Right cardiac atrium (tissue), 5 donors: ENCODE data around the gene LRRC72. TPM values are rescaled to one million over a fixed set of nuclear protein-coding genes. Genes with fewer than 3 reads are reported as not detected.
"Not testable (repeated sequence)": the region's sequence is repeated elsewhere in the genome, so short reads cannot be mapped to it uniquely, and the experiment has no call there.

Experiments used
- ATAC-seq, 2 donors: fragments of 200-7000 bp; cut with Tn5 transposase; one replicate each; pipeline versions ENCODE4 v1.8.0 to v1.9.1; 2020; ENCODE audit warnings: moderate library complexity in 2 of 2, mild to moderate bottlenecking in 1 of 2
- DNase-seq, 3 donors: peaks; one replicate each; pipeline ENCODE4 v3.0.0-alpha.2; 2020
- H3K27ac ChIP-seq: one replicate; pipeline ENCODE4 v1.5.1; 2013; ENCODE audit warnings: mild to moderate bottlenecking, low read length, control low read depth, moderate library complexity
- H3K27me3 ChIP-seq: one replicate; pipeline ENCODE4 v1.6.1; 2013; ENCODE audit not compliant: control insufficient read depth, insufficient read depth
- H3K4me1 ChIP-seq: one replicate; pipeline ENCODE4 v1.6.1; 2013; ENCODE audit warnings: low read length; ENCODE audit not compliant: control insufficient read depth, insufficient read depth
- H3K4me3 ChIP-seq: one replicate; pipeline ENCODE4 v1.5.1; 2013; ENCODE audit warnings: low read length, control low read depth
- H3K9me3 ChIP-seq: one replicate; pipeline ENCODE4 v1.6.1; 2013; ENCODE audit warnings: low read length; ENCODE audit not compliant: control insufficient read depth
- WGBS: extraction: QIAGEN DNeasy Blood & Tissue Kit; methylation state at CpG from one replicate; pipeline ENCODE4 v1.1.7; 2013; 5-methylcytosine and 5-hydroxymethylcytosine counted together
- intact Hi-C, 4 donors: fragments of 100-400 bp; cut with DNase I; formaldehyde crosslinking; loops; one replicate each; pipeline versions ENCODE4 v1.11.0 to v1.14.0; 2022 to 2023
- polyA plus RNA-seq: library from polyadenylated mRNA; stranded (reverse); fragments of 200-250 nt; gene quantifications from one replicate; pipeline ENCODE4 v1.2.3, GENCODE V29; 2013
- total RNA-seq, 4 donors: library from RNA; stranded (reverse); fragmentation: NEBNext Ultra II Directional; extraction: Animal tissue kit (Norgen Biotek cat#: 25700); gene quantifications; one replicate each; pipeline ENCODE4 v1.2.1, GENCODE V29; 2021
- donor health status: healthy with polysubstance abuse.
- donor health status: DM: no; HTN: yes; CAD: no.
- donor health status: DM: no; HTN: no; CAD: no.
- donor health status: DM: no; HTN: yes; CAD: no; lungs with severe emphysema.
- donor health status: DM: yes; HTN: yes; CAD: no.

LRRC72 gene
- total and polyA plus RNA-seq, 5 donors: not detected

DNA sequence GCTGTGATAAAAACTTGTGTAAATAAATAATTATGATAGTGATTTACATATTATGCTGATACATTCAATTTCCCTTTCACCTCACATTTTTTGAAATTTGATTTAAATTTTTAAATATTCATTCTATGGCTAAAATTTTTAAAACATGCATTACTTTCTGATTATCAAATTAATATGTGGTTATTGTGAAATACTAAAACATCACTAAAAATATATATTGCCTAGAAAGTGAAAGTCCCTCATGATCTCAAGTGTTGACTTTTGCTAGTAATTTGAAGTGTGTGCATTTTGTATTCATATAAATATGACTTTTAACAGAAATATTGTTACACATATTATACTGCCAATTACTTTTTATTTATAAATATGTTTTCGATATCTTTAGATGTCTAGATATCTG is 3.1 kb downstream of the LRRC72 start:
- WGBS: 95% methylated on average over 1 of the region's 1 CpG
- Histone ChIP-seq H3K27ac (no peak overlapping the region), H3K9me3 (no peaks in the 10 kb centered on the region), H3K27me3 (no peaks in the 10 kb centered on the region), H3K4me1 (no peaks in the 10 kb centered on the region), H3K4me3 (no peak overlapping the region)
- intact Hi-C loops: no loop called here
- DNase-seq (no peak), ATAC-seq (no peak)

DNA sequence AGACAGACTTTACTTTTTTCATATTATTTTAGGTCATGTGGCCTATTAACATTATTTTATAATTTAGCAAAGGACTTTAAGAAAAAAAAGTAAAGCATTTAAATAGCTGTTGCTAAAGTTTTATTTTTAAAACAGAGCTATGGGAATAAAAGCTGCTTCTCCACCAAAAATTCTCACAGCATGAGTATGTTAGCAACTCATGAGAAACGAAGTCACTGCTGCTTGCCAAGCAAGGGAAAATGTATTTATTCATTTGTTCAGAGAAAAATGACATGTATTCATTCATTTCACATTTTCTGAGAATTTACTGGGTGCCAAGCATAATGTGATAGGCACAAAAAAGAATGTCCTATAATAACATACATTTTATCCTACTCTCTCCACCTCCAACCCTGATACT is 5.1 kb downstream of the LRRC72 start:
- no peak overlapping the region for H3K27ac ChIP-seq
- 56% methylated on average over 1 of the region's 1 CpG for WGBS
- no peak for ATAC-seq
- no peak overlapping the region for H3K4me3 ChIP-seq
- intact Hi-C loops: no loop called here
- H3K4me1 ChIP-seq: no peaks in the 10 kb centered on the region
- H3K27me3 ChIP-seq: no peaks in the 10 kb centered on the region
- no peaks in the 10 kb centered on the region for H3K9me3 ChIP-seq
- no peak for DNase-seq

- no peak for DNase-seq
- Histone ChIP-seq H3K4me1 (no peaks in the 10 kb centered on the region), H3K4me3 (no peak overlapping the region), H3K27me3 (no peaks in the 10 kb centered on the region), H3K27ac (no peak overlapping the region), H3K9me3 (no peaks in the 10 kb centered on the region)
- intact Hi-C loops: no loop called here
- ATAC-seq: no peak
- WGBS: 60% methylated on average over 1 of the region's 1 CpG
These were observed 5.6 kb downstream of the LRRC72 start for GRCh38 chr7:16532272-16532671.

DNA sequence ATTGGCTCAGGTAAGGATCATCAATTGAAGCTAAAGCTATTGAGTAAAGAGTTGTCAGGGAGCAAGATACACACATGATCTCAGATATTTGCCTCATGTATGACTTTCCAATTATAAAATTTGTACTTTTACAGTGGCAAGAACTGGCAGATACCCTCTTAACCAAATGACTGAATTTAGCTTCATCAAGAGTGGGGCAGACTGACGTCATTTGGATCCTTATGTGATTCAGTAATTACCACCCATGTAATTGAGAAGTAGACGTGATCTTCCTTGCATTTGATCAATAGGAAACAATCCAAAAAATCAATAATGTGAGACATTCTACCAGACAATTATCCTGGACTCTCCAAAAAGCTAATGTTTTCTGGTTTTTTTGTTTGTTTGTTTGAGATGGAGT is 8.9 kb downstream of the LRRC72 start:
- no peak for ATAC-seq
- WGBS: 90% methylated on average over 2 of the region's 2 CpGs

GRCh38 chr7:16540559-16540958 is 13.9 kb downstream of the LRRC72 start:
- H3K27me3 ChIP-seq, H3K4me3 ChIP-seq, H3K27ac ChIP-seq, intact Hi-C loops, ATAC-seq, H3K4me1 ChIP-seq, DNase-seq, H3K9me3 ChIP-seq: not testable (repeated sequence)
- 94% methylated on average over 2 of the region's 2 CpGs for WGBS

More for the DNA sequence above, 8.9 kb downstream of the LRRC72 start:
- Histone ChIP-seq H3K4me1 (no peaks in the 10 kb centered on the region), H3K27ac (no peak overlapping the region), H3K4me3 (no peak overlapping the region), H3K27me3 (no peaks in the 10 kb centered on the region), H3K9me3 (no peaks in the 10 kb centered on the region)
- intact Hi-C loops: no loop called here
- no peak for DNase-seq

- Histone ChIP-seq H3K27ac (no peak overlapping the region), H3K4me3 (no peak overlapping the region), H3K4me1 (no peaks in the 10 kb centered on the region), H3K27me3 (no peaks in the 10 kb centered on the region), H3K9me3 (no peaks in the 10 kb centered on the region)
- intact Hi-C loops: no loop called here
- no peak for ATAC-seq
- DNase-seq: no peak
- WGBS: 70% methylated on average over 2 of the region's 2 CpGs
These were observed 15.8 kb downstream of the LRRC72 start for GRCh38 chr7:16542401-16542800.

DNA sequence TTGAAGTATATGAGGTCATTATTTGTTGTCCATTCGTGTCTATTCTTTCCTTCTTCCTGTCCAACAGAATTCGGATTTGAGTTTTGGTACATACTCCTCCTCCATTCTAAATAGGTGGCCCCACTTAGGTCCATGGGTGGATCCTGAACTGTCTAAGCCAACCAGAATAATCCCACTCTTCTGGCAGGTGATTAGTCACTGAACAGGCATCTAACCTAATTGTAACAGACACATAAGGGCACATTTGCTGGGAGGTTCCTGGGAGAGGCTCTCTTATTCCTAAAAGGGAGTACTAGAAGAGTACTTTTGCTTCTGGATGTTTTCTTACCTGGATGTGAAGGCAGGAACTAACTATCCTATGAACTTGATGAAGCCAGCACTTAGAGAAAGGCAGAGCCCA is 16.8 kb downstream of the LRRC72 start:
- no peaks in the 10 kb centered on the region for H3K4me1 ChIP-seq
- no peak for ATAC-seq
- 62% methylated on average over 2 of the region's 2 CpGs for WGBS

GRCh38 chr7:16546921-16547505 is 20.4 kb downstream of the LRRC72 start:
- DNase-seq (no peak), ATAC-seq (no peak)
- Histone ChIP-seq H3K27ac (no peak overlapping the region), H3K4me3 (no peak overlapping the region), H3K4me1 (no peaks in the 10 kb centered on the region), H3K27me3 (no peaks in the 10 kb centered on the region), H3K9me3 (no peaks in the 10 kb centered on the region)
- 92% methylated on average over 7 of the region's 7 CpGs for WGBS
- intact Hi-C loops: no loop called here

More for the DNA sequence above, 16.8 kb downstream of the LRRC72 start:
- intact Hi-C loops: no loop called here
- Histone ChIP-seq H3K27me3 (no peaks in the 10 kb centered on the region), H3K27ac (no peak overlapping the region), H3K4me3 (no peak overlapping the region), H3K9me3 (no peaks in the 10 kb centered on the region)
- DNase-seq: no peak

- Histone ChIP-seq H3K4me1 (no peaks in the 10 kb centered on the region), H3K9me3 (no peaks in the 10 kb centered on the region), H3K27me3 (no peaks in the 10 kb centered on the region), H3K4me3 (no peak overlapping the region), H3K27ac (no peak overlapping the region)
- 68% methylated on average over 2 of the region's 2 CpGs for WGBS
- DNase-seq (no peak), ATAC-seq (no peak)
- intact Hi-C loops: no loop called here
These were observed 21.8 kb downstream of the LRRC72 start for GRCh38 chr7:16548428-16548827.

GRCh38 chr7:16550671-16551070 is 24.0 kb downstream of the LRRC72 start:
- Histone ChIP-seq H3K9me3 (no peaks in the 10 kb centered on the region), H3K27ac (no peak overlapping the region), H3K4me3 (no peak overlapping the region), H3K27me3 (no peaks in the 10 kb centered on the region), H3K4me1 (no peaks in the 10 kb centered on the region)
- DNase-seq (no peak), ATAC-seq (no peak)
- intact Hi-C loops: no loop called here
- WGBS: 85% methylated on average over 1 of the region's 1 CpG

DNA sequence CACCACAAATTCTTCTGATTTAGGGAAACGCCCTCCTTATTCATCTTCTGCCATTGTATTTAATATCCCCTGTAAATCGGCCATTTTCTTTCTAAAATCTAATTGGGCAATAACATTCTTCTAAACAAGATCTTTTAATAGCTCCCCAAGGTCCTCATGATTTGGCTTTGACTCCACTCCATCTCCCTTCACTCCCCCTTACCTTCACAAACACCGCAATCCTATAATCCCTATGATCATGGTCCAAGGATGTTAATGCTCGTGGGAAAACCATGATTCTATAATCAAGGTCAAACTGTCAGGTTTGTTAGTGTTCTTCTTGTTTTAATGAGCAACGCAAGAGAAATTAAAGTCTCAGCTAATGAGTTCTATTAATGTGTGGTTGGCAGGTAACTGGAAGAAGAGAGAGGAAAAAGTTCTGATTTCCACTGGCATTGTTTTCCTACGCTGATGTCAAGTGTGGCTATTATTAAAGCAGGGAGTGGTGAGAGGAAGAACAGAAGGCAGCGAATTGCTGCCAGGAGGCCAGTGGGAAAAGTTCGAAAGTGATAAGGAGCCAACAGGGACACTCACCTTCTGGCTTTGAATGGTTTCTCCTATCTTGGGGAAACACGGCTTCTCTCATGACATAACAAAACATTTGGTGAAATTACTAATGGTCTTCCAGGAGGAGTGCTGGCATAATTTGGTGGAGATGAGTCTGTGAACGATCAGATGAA is 28.1 kb downstream of the LRRC72 start:
- Histone ChIP-seq H3K27ac (peak overlapping the region; percentile 37), H3K27me3 (no peaks in the 10 kb centered on the region), H3K9me3 (no peaks in the 10 kb centered on the region), H3K4me3 (no peak overlapping the region), H3K4me1 (no peaks in the 10 kb centered on the region)
- WGBS: 56% methylated on average over 10 of the region's 10 CpGs
- peak; percentile 71 to 75 for ATAC-seq
- intact Hi-C loops: no loop called here
- peak in 1 of 3 donors; percentile 14 for DNase-seq
